ENCODE data around the gene MAN1C1.
"Not testable (repeated sequence)": the region's sequence is repeated elsewhere in the genome, so short reads cannot be mapped to it uniquely, and the experiment has no call there.

MAN1C1 gene

GRCh38 chr1:25724201-25724600 lies 107.6 kb downstream of the MAN1C1 start:
- no peak for DNase-seq

- DNase-seq, result no peak
Measured at GRCh38 chr1:25724966-25725365, 108.4 kb downstream of the MAN1C1 start.

GRCh38 chr1:25725482-25725881 lies 108.9 kb downstream of the MAN1C1 start:
- DNase-seq, result no peak

- no peak for DNase-seq
Measured at GRCh38 chr1:25727088-25727487, 110.5 kb downstream of the MAN1C1 start.

- no peak for DNase-seq
Measured at GRCh38 chr1:25727635-25728286, 111.2 kb downstream of the MAN1C1 start.

GRCh38 chr1:25728301-25728935 lies 111.8 kb downstream of the MAN1C1 start:
- no peak for DNase-seq

GRCh38 chr1:25729045-25729444 lies 112.5 kb downstream of the MAN1C1 start:
- no peak for DNase-seq

- DNase-seq, result no peak
Measured at GRCh38 chr1:25729790-25730644, 113.4 kb downstream of the MAN1C1 start.

GRCh38 chr1:25731148-25731547 lies 114.6 kb downstream of the MAN1C1 start:
- no peak for DNase-seq

- DNase-seq, result no peak
Measured at GRCh38 chr1:25731626-25732370, 115.2 kb downstream of the MAN1C1 start.

- DNase-seq, result no peak
Measured at GRCh38 chr1:25732821-25733220, 116.2 kb downstream of the MAN1C1 start.

GRCh38 chr1:25733271-25733670 lies 116.7 kb downstream of the MAN1C1 start:
- no peak for DNase-seq

GRCh38 chr1:25734991-25735390 lies 118.4 kb downstream of the MAN1C1 start:
- DNase-seq, result not testable (repeated sequence)

- no peak for DNase-seq
Measured at GRCh38 chr1:25735956-25736529, 119.5 kb downstream of the MAN1C1 start.

GRCh38 chr1:25737130-25737529 lies 120.5 kb downstream of the MAN1C1 start:
- no peak for DNase-seq

GRCh38 chr1:25738499-25738898 lies 121.9 kb downstream of the MAN1C1 start:
- no peak for DNase-seq

- DNase-seq, result no peak
Measured at GRCh38 chr1:25739341-25739740, 122.8 kb downstream of the MAN1C1 start.

GRCh38 chr1:25740071-25740470 lies 123.5 kb downstream of the MAN1C1 start:
- DNase-seq, result no peak

GRCh38 chr1:25742316-25742715 lies 125.7 kb downstream of the MAN1C1 start:
- DNase-seq, result no peak

GRCh38 chr1:25743164-25744139 lies 126.9 kb downstream of the MAN1C1 start:
- DNase-seq, result no peak

- no peak for DNase-seq
Measured at GRCh38 chr1:25744140-25744581, 127.6 kb downstream of the MAN1C1 start.

Data from activated CD4-positive, alpha-beta T cell treated with anti-CD3 and anti-CD28 coated beads, Interleukin-2, amount 50 U/mL, for 1 hour (primary cell).